ENCODE results near the gene IRX4. TPM values are rescaled to one million over a fixed set of nuclear protein-coding genes. Genes with fewer than 3 reads are reported as not detected.

IRX4 gene
- total RNA-seq, 1 donor from 2014 or later: 17.6 TPM

- intact Hi-C loops (cut with DNase I): loop anchor here (5.0 kb wide), 1 partner anchor 47 kb away; the partner anchor contains the start of gene IRX4
- DNase-seq (ENCODE audit: missing footprints) (no peak), ATAC-seq (no peak)
These were observed 47.9 kb downstream of the IRX4 start for GRCh38 chr5:1834721-1835429.

DNA sequence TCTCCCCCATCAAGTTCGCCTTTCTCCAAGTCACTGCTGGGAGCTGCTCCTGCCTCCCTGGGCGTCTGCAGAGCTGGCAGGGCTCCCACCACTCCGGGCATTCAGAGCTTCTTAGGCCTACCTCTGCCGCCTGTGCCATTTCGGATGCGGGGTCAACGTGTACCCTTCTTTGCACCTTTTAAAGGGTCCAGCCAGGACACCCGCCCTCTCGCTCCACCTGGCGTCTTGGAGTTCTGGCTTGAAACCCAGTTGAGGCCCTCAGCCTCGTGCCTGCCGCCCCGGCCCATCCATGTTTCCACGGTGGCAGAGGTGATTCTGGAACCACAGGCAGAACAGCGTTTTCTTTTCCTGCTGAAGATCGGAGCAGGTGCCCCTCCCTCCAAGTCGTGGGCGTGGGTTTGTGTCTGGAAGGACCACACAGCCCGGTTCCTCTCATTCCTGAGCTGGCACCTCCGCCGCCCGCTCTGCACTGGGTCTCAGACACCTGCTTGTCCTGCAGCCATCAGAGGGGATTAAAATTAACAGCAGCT lies 48.6 kb downstream of the IRX4 start:
- intact Hi-C loops (cut with DNase I): no loop called here
- no peak for ATAC-seq
- no peak for DNase-seq (ENCODE audit: missing footprints)

GRCh38 chr5:1833264-1834021 lies 49.3 kb downstream of the IRX4 start:
- intact Hi-C loops (cut with DNase I): no loop called here
- no peak for DNase-seq (ENCODE audit: missing footprints)
- no peak for ATAC-seq

DNA sequence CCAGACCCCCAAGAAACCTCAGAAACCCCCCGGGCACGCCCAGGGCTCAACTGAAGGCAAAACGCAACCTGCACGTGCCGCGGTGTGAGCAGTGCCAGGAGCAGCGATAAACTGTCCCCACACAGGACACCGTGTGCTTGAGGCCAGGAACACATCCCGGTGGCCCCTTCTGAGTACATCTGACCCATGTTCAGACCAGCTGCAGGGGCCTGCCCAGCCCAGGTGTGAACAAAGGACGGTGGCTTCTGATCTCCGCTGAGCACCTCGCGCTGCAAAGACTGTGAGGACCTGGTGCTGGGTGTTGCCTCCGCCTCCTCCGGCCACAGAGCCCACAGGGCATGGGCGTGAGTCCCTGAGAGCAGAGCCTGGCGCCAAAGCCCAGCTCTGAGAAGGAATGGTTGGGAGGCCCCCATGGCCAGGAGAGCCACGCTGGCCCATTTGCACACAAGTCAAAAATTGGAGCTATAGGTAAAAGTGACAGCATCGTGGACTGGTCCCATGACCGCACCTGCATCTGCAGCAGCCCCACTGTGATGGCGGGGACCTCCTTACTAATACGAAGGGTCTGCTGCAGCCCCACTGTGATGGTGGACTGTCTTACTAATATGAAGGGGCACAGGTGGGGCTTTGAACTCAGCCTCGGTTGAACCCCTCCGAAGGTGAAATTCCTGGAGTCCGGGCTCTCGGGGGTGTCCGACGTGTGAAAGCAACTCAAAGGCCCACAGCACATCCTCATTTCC lies 50.0 kb downstream of the IRX4 start:
- DNase-seq (ENCODE audit: missing footprints): no peak
- intact Hi-C loops (cut with DNase I): no loop called here
- peak; percentile 35 for ATAC-seq

DNA sequence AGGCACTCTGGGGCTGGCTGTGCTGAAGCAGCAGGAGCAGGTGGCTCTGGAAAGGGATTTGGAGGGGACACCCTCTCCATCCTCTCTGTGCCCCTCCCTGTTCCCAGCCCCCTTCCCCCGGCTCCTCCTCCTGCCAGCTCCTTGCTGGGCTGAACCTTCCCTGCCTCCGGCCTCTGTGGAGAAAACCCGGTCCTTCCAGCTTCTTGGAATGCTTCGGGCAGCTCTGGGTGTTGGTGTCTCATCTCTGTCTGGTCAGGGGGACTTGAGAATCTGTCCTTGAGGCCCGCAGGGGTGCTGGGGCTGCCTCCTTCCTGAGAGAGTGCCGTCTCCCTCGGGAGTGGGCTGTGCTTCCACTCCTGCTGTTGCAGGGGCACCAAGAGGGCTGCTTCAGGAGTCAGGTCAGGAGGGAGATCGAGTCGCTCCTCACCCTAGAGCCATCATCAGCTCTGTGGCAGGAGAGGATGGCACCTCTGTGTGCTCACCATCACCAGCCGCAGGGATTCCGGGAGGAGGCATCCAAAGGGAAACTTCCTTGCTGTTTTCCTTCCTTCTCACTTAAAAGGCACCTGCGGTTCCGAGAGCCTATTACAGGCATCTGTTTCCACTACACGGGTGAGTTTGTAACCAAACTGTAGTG lies 50.9 kb downstream of the IRX4 start:
- intact Hi-C loops (cut with DNase I): no loop called here
- DNase-seq (ENCODE audit: missing footprints): no peak
- no peak for ATAC-seq

GRCh38 chr5:1831257-1831656 lies 51.5 kb downstream of the IRX4 start:
- intact Hi-C loops (cut with DNase I): no loop called here
- ATAC-seq: no peak

GRCh38 chr5:1830571-1831228 lies 52.0 kb downstream of the IRX4 start:
- no peak for ATAC-seq
- DNase-seq (ENCODE audit: missing footprints): peak; percentile 34
- intact Hi-C loops (cut with DNase I): no loop called here

More at GRCh38 chr5:1831257-1831656, 51.5 kb downstream of the IRX4 start:
- DNase-seq (ENCODE audit: missing footprints): no peak

DNA sequence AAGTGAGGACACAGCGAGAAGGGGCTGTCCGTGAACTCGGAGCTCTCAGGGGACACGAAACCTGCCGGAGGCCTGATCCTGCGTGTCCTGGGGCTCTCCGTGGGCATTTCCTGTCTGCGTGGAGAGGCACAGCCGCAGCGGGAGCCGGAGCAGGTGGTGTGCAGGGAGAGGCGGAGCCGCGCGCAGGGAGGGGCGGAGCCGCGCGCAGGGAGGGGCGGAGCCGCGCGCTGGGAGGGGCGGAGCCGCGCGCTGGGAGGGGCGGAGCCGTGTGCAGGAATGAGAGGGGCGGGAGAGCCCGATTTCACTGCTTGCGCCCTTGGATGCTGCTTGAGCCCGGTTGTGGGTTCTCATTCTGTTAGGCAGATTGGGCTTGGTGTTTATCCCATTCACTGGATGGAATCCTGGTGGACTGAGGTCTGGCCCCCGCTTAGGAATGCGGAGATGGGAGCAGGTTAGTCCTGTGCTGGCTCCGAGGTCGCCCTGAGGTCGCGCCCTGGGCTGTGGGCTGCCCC lies 54.8 kb downstream of the IRX4 start:
- DNase-seq (ENCODE audit: missing footprints): peak; percentile 50
- intact Hi-C loops (cut with DNase I): no loop called here
- ATAC-seq: no peak

Other genes starting within 250 kb of the IRX4 start
- gene MRPL36, start 83.1 kb downstream of the IRX4 start, total RNA-seq: 62.3 TPM
- gene NDUFS6, start 81.5 kb downstream of the IRX4 start, total RNA-seq: 134 TPM

All from Right ventricle myocardium inferior (tissue), 1 donor.